Hippocampal formation (tissue), 2 donors: ENCODE measurements around the gene NXN.
"Not testable (repeated sequence)": the region's sequence is repeated elsewhere in the genome, so short reads cannot be mapped to it uniquely, and the experiment has no call there.

ENCODE experiments used
- DNase-seq, 2 donors: peaks; one replicate each; lab custom pipeline; 2025; lab: John Stamatoyannopoulos, UW

The NXN gene

GRCh38 chr17:773467-774312 is 205.9 kb downstream of the NXN start:
- DNase-seq, result no peak

GRCh38 chr17:773016-773415 is 206.6 kb downstream of the NXN start:
- no peak for DNase-seq

- no peak for DNase-seq
Measured at GRCh38 chr17:767076-767475, 212.5 kb downstream of the NXN start.

- no peak for DNase-seq
Measured at GRCh38 chr17:760371-760770, 219.2 kb downstream of the NXN start.

GRCh38 chr17:759964-760363 is 219.6 kb downstream of the NXN start:
- DNase-seq, result no peak

GRCh38 chr17:756010-756567 is 223.5 kb downstream of the NXN start:
- DNase-seq, result not testable (repeated sequence)

- not testable (repeated sequence) for DNase-seq
Measured at GRCh38 chr17:755319-755961, 224.1 kb downstream of the NXN start.

GRCh38 chr17:753418-753817 is 226.2 kb downstream of the NXN start:
- no peak for DNase-seq

GRCh38 chr17:752620-753219 is 226.9 kb downstream of the NXN start:
- DNase-seq, result no peak

GRCh38 chr17:752002-752619 is 227.5 kb downstream of the NXN start, which contains the start of gene GEMIN4:
Gene GEMIN4 (minus strand): TSS chr17:752264. CDS start chr17:752142, 122 bp downstream.
- DNase-seq, result peak; percentile 56 to 84

- no peak for DNase-seq
Measured at GRCh38 chr17:751269-752001, 228.1 kb downstream of the NXN start.

GRCh38 chr17:750431-751037 is 229.0 kb downstream of the NXN start:
- no peak for DNase-seq

GRCh38 chr17:749359-749758 is 230.2 kb downstream of the NXN start:
- not testable (repeated sequence) for DNase-seq
